Caco-2 (cell line): Measurements from ENCODE around the gene WDR86. TPM values are rescaled to one million over a fixed set of nuclear protein-coding genes. Genes with fewer than 3 reads are reported as not detected.
A peak's percentile ranks its signal among the peaks of the same experiment; 100 is the strongest.

ENCODE experiments used
- BruUV-seq: library from RNA; stranded (reverse); fragments of 400-500 nt; replicated peaks from 2 replicates; lab custom pipeline; 2021; lab: Mats Ljungman, UMichigan
- CTCF ChIA-PET: fragments of 300-600 bp; sonication (Branson Sonifier 250); formaldehyde crosslinking; loops from one replicate; lab custom pipeline; 2022; ENCODE audit warnings: antibody characterized with exemption; lab: Charles Lee
- POLR2A ChIA-PET: fragments of 300-600 bp; sonication (Branson Sonifier 250); formaldehyde crosslinking; loops from one replicate; lab custom pipeline; 2022; ENCODE audit warnings: antibody characterized with exemption; lab: Charles Lee
- DNase-seq, 2 experiments: peaks; one replicate each; pipeline versions ENCODE4 v3.0.0 to v3.0.0-alpha.2; 2020 to 2022
- H3K27me3 ChIP-seq: replicated peaks from 2 replicates; pipeline ENCODE4 v1.6.0; 2011; ENCODE audit warnings: low read length; ENCODE audit not compliant: control insufficient read depth, insufficient read depth
- H3K36me3 ChIP-seq: 2 replicates; pipeline ENCODE4 v1.5.1; 2011; ENCODE audit warnings: low read length; ENCODE audit not compliant: control insufficient read depth, insufficient read depth
- H3K4me1 ChIP-seq: fragments of 250-450 bp; sonication (Bioruptor Pico); 2 replicates; pipeline ENCODE4 v1.5.1; 2020; ENCODE audit warnings: mild to moderate bottlenecking
- H3K4me3 ChIP-seq: 2 replicates; pipeline ENCODE4 v1.5.1; 2011; ENCODE audit warnings: low read depth, mild to moderate bottlenecking, control low read depth, low read length
- H3K9me3 ChIP-seq: fragments of 250-450 bp; sonication (Bioruptor Pico); 2 replicates; pipeline ENCODE4 v1.5.1; 2020; ENCODE audit warnings: mild to moderate bottlenecking, moderate library complexity
- H3K27ac Mint-ChIP-seq: one replicate; pipeline ENCODE4 v1.8.0; 2022; ENCODE audit warnings: mixed read lengths; ENCODE audit not compliant: unreplicated experiment
- H3K27me3 Mint-ChIP-seq: one replicate; pipeline ENCODE4 v1.8.0; 2022; ENCODE audit warnings: mixed read lengths; ENCODE audit not compliant: insufficient read depth, unreplicated experiment
- H3K36me3 Mint-ChIP-seq: one replicate; pipeline ENCODE4 v1.8.0; 2022; ENCODE audit warnings: mild to moderate bottlenecking, mixed read lengths; ENCODE audit not compliant: insufficient read depth, unreplicated experiment
- H3K4me1 Mint-ChIP-seq: one replicate; pipeline ENCODE4 v1.8.0; 2022; ENCODE audit warnings: low read depth, mixed read lengths; ENCODE audit not compliant: unreplicated experiment
- H3K4me3 Mint-ChIP-seq: one replicate; pipeline ENCODE4 v1.8.0; 2022; ENCODE audit warnings: mild to moderate bottlenecking, moderate library complexity, mixed read lengths; ENCODE audit not compliant: unreplicated experiment
- H3K9me3 Mint-ChIP-seq: one replicate; pipeline ENCODE4 v1.8.0; 2022; ENCODE audit warnings: mixed read lengths; ENCODE audit not compliant: unreplicated experiment
- intact Hi-C: fragments of 100-400 bp; cut with micrococcal nuclease; formaldehyde crosslinking; loops from one replicate; pipeline ENCODE4 v1.10.0; 2022; ENCODE audit not compliant: unreplicated experiment
- total RNA-seq: library from RNA; stranded (reverse); gene quantifications from 2 replicates; pipeline ENCODE4 v1.2.3, GENCODE V29; 2022
- TF ChIP-seq, protein P1 (sequence below), 2 experiments: fragments of 200-600 bp in 1 of 2; IDR thresholded peaks; 1 replicate in 1 of 2; 2 replicates in 1 of 2; pipeline versions ENCODE4 v1.5.1 to v1.8.0; 2011 to 2022; ENCODE audit warnings: antibody characterized with exemption in 1 of 2, control low read depth in 1 of 2, inconsistent platforms in 1 of 2, low read depth in 1 of 2, low read length in 1 of 2, mild to moderate bottlenecking in 1 of 2, moderate library complexity in 1 of 2; ENCODE audit not compliant: insufficient read depth in 1 of 2, severe bottlenecking in 1 of 2, unreplicated experiment in 1 of 2

Gene WDR86
- total RNA-seq, 1 experiment from 2014 or later: 0.52 TPM

- Mint-ChIP-seq H3K9me3 (no peaks in the 10 kb centered on the region), H3K27ac (peak overlapping the region; percentile 94), H3K36me3 (no peaks in the 10 kb centered on the region), H3K4me1 (peaks cover 23% of the 10 kb centered on the region), H3K27me3 (no peaks in the 10 kb centered on the region), H3K4me3 (no peak overlapping the region)
- Histone ChIP-seq H3K4me1 (peaks cover 33% of the 10 kb centered on the region), H3K36me3 (no peaks in the 10 kb centered on the region), H3K27me3 (no peaks in the 10 kb centered on the region), H3K9me3 (no peaks in the 10 kb centered on the region), H3K4me3 (no peak overlapping the region)
- intact Hi-C loops: no loop called here
- CTCF ChIA-PET: no interaction called here
- no TSS peak for BruUV-seq
- POLR2A ChIA-PET: interaction anchor here (0.6 kb wide), 1 partner anchor 31 kb away, joined by 3 read pairs; no protein-coding TSS in a partner anchor
- TF ChIP-seq, protein P1, sequence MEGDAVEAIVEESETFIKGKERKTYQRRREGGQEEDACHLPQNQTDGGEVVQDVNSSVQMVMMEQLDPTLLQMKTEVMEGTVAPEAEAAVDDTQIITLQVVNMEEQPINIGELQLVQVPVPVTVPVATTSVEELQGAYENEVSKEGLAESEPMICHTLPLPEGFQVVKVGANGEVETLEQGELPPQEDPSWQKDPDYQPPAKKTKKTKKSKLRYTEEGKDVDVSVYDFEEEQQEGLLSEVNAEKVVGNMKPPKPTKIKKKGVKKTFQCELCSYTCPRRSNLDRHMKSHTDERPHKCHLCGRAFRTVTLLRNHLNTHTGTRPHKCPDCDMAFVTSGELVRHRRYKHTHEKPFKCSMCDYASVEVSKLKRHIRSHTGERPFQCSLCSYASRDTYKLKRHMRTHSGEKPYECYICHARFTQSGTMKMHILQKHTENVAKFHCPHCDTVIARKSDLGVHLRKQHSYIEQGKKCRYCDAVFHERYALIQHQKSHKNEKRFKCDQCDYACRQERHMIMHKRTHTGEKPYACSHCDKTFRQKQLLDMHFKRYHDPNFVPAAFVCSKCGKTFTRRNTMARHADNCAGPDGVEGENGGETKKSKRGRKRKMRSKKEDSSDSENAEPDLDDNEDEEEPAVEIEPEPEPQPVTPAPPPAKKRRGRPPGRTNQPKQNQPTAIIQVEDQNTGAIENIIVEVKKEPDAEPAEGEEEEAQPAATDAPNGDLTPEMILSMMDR (IDR thresholded peaks at IDR 0.05; ENCODE audit: insufficient read depth in 1 of 2, low read depth in 1 of 2, low read length in 1 of 2, severe bottlenecking in 1 of 2, unreplicated experiment in 1 of 2): no peak
- DNase-seq: no peak
These were observed 19.4 kb upstream of the WDR86 start for GRCh38 chr7:151429237-151429559.

GRCh38 chr7:151428378-151429236 lies 18.8 kb upstream of the WDR86 start:
- no peak overlapping the region for H3K4me3 ChIP-seq
- Mint-ChIP-seq H3K27me3 (no peaks in the 10 kb centered on the region), H3K4me1 (peaks cover 25% of the 10 kb centered on the region), H3K36me3 (no peaks in the 10 kb centered on the region), H3K4me3 (peak overlapping the region; percentile 39), H3K9me3 (no peaks in the 10 kb centered on the region), H3K27ac (peak overlapping the region; percentile 94)
- ChIA-PET POLR2A (interaction anchor here (0.6 kb wide), 1 partner anchor 31 kb away, joined by 3 read pairs; no protein-coding TSS in a partner anchor), CTCF (interaction anchor here (0.7 kb wide), 1 partner anchor 54 kb away, joined by 4 read pairs; no protein-coding TSS in a partner anchor)
- DNase-seq: peak; percentile 71 to 86
- TF ChIP-seq, protein P1 (IDR thresholded peaks at IDR 0.05; ENCODE audit: insufficient read depth in 1 of 2, low read depth in 1 of 2, low read length in 1 of 2, severe bottlenecking in 1 of 2, unreplicated experiment in 1 of 2): no peak
- H3K9me3 ChIP-seq: no peaks in the 10 kb centered on the region
- intact Hi-C loops: loop anchor here (1.0 kb wide), 2 partner anchors 32 to 60 kb away; no protein-coding TSS in a partner anchor
- no peaks in the 10 kb centered on the region for H3K27me3 ChIP-seq
- peaks cover 33% of the 10 kb centered on the region for H3K4me1 ChIP-seq
- no TSS peak for BruUV-seq
- no peaks in the 10 kb centered on the region for H3K36me3 ChIP-seq

DNA sequence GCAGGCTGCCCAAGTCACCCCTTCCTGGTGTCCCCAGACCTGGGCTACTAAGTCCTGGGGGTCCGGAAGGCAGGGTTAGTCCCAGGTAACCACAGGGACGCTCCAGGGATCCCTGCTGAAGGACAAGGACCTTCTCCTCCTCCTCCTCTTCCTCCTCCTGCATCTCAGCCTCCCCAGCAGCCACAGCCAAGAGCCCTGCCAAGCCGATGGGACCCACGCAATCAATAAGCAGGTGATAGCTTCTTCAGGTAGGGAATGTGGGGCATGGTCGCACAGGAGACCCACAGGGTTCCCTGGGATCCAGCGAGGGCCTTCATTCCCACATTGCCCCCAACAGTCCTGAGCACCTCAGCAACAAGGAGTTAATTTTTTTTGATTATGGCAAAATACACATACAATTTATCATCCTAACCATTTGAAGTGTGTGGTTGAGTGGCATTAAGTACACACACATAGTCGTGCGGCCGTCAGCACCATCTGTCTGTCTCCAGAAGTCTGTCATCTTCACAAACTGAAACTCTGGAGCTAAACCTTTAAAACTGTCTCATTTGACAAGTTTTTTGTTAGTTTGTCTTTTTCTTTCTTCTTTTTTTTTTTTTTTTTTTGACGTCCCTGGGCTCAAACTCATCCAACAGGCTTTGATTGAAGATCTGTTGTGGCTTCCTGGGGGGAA lies 18.0 kb upstream of the WDR86 start:
- H3K36me3 Mint-ChIP-seq: no peaks in the 10 kb centered on the region
- peaks cover 2% of the 10 kb centered on the region for H3K9me3 Mint-ChIP-seq
- Histone ChIP-seq H3K4me1 (peaks cover 33% of the 10 kb centered on the region), H3K36me3 (no peaks in the 10 kb centered on the region), H3K9me3 (0 out of 2 replicates have a peak, but pooled peaks cover 3% of the 10 kb centered on the region), H3K4me3 (no peak overlapping the region), H3K27me3 (no peaks in the 10 kb centered on the region)
- BruUV-seq: no TSS peak
- ChIA-PET CTCF (interaction anchor here (0.7 kb wide), 1 partner anchor 55 kb away, joined by 4 read pairs; no protein-coding TSS in a partner anchor), POLR2A (no interaction called here)
- H3K4me1 Mint-ChIP-seq: peaks cover 33% of the 10 kb centered on the region
- H3K27ac Mint-ChIP-seq: peak overlapping the region; percentile 94
- H3K4me3 Mint-ChIP-seq: peak overlapping the region; percentile 39
- intact Hi-C loops: loop anchor here (1.0 kb wide), 2 partner anchors 32 to 60 kb away; no protein-coding TSS in a partner anchor
- TF ChIP-seq, protein P1 (IDR thresholded peaks at IDR 0.05; ENCODE audit: insufficient read depth in 1 of 2, low read depth in 1 of 2, low read length in 1 of 2, severe bottlenecking in 1 of 2, unreplicated experiment in 1 of 2): no peak
- no peak for DNase-seq
- no peaks in the 10 kb centered on the region for H3K27me3 Mint-ChIP-seq
